GM12878 (cell line): ENCODE results near the gene ZNF45.

Experiments used
- CEBPB ChIP-seq, 2 experiments: fragments of 150-350 bp in 1 of 2; IDR thresholded peaks; 2 replicates each; pipeline ENCODE4 v1.6.1; 2012 to 2014; ENCODE audit warnings: low read depth in 2 of 2, low read length in 2 of 2, borderline replicate concordance in 1 of 2, inconsistent platforms in 1 of 2
- FOXM1 ChIP-seq: IDR thresholded peaks from 2 replicates; pipeline ENCODE4 v1.6.1; 2012; ENCODE audit warnings: low read depth, mild to moderate bottlenecking, inconsistent platforms, low read length, moderate library complexity
- RUNX3 ChIP-seq: IDR thresholded peaks from 2 replicates; pipeline ENCODE4 v1.6.1; 2012; ENCODE audit warnings: low read length, inconsistent platforms
- TAF1 ChIP-seq: IDR thresholded peaks from 2 replicates; pipeline ENCODE4 v1.6.1; 2011; ENCODE audit warnings: mild to moderate bottlenecking, low read depth, low read length, borderline replicate concordance
- TCF3 ChIP-seq: IDR thresholded peaks from 2 replicates; pipeline ENCODE4 v1.6.1; 2012; ENCODE audit warnings: low read depth, mild to moderate bottlenecking, low read length, borderline replicate concordance; ENCODE audit not compliant: insufficient read depth
- ZNF217 ChIP-seq: fragments of 450-650 bp; IDR thresholded peaks from 2 replicates; pipeline ENCODE4 v1.6.1; 2017; ENCODE audit warnings: antibody characterized with exemption, mild to moderate bottlenecking
- TF ChIP-seq, protein P1 (sequence below), 3 experiments: IDR thresholded peaks in 2 of 3; conservative IDR thresholded peaks in 1 of 3; 2 replicates each; pipeline ENCODE4 v1.5.1; 2011; ENCODE audit warnings: low read depth in 3 of 3, low read length in 3 of 3, mild to moderate bottlenecking in 3 of 3, control low read depth in 2 of 3, moderate library complexity in 2 of 3, inconsistent platforms in 1 of 3, mixed read lengths in 1 of 3; ENCODE audit not compliant: control insufficient read depth in 2 of 3, insufficient read depth in 1 of 3; ENCODE audit errors: extremely low read depth in 1 of 3

DNA sequence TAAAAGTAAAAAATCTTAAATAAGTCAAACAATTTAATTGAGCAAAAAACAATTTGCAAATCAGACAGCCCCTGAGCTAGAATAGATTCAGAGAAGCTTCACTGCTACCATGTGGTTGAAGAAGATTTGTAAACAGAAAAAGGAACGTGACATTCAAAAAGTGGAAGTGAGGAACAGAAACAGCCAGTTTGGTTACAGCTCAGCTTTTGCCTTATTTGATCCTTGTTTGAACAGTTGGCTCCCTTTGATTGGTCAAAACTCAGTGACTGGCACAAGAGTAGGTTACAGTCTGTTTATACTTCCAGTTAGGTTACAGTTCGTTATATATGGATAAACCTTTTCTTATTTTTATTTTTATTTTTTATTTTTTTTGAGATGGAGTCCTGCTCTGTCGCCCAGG, 21.7 kb upstream of the ZNF45 start:
- no peak for TF ChIP-seq CEBPB (IDR thresholded peaks at IDR 0.05; ENCODE audit: borderline replicate concordance in 1 of 2, low read depth in 2 of 2, low read length in 2 of 2)
- TF ChIP-seq, protein P1, sequence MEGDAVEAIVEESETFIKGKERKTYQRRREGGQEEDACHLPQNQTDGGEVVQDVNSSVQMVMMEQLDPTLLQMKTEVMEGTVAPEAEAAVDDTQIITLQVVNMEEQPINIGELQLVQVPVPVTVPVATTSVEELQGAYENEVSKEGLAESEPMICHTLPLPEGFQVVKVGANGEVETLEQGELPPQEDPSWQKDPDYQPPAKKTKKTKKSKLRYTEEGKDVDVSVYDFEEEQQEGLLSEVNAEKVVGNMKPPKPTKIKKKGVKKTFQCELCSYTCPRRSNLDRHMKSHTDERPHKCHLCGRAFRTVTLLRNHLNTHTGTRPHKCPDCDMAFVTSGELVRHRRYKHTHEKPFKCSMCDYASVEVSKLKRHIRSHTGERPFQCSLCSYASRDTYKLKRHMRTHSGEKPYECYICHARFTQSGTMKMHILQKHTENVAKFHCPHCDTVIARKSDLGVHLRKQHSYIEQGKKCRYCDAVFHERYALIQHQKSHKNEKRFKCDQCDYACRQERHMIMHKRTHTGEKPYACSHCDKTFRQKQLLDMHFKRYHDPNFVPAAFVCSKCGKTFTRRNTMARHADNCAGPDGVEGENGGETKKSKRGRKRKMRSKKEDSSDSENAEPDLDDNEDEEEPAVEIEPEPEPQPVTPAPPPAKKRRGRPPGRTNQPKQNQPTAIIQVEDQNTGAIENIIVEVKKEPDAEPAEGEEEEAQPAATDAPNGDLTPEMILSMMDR (IDR thresholded peaks at IDR 0.05 in 2 of 3, conservative IDR thresholded peaks at IDR 0.05 in 1 of 3; ENCODE audit: control insufficient read depth in 2 of 3, extremely low read depth in 1 of 3, insufficient read depth in 1 of 3, low read depth in 3 of 3, low read length in 3 of 3): no peak
- TF ChIP-seq ZNF217: no peak
- TF ChIP-seq RUNX3: no peak
- no peak for TF ChIP-seq FOXM1
- no peak for TF ChIP-seq TCF3
- no peak for TF ChIP-seq TAF1
